ENCODE data around the gene BAMBI. TPM values are rescaled to one million over a fixed set of nuclear protein-coding genes. Genes with fewer than 3 reads are reported as not detected.

The BAMBI gene
- total and polyA plus RNA-seq, 2 of the 8 experiments (the other 6 are each of a cell fraction or from before 2014, with no cell fraction given): 5.6 to 26.4 TPM

GRCh38 chr10:28687683-28688001 lies 10.3 kb downstream of the BAMBI start:
- Histone ChIP-seq H2BK20ac (ENCODE audit: low read length) (no peak overlapping the region), H3K14ac (ENCODE audit: insufficient read length) (no peak overlapping the region), H3K27me3 (replicated peaks in 1 of 4; ENCODE audit: control insufficient read depth in 3 of 4, extremely low read depth in 1 of 4, insufficient read depth in 3 of 4, low read length in 3 of 4) (no peaks in the 10 kb centered on the region), H3K4me1 (replicated peaks in 1 of 4; ENCODE audit: control insufficient read depth in 3 of 4, insufficient read depth in 4 of 4, low read length in 3 of 4) (peaks cover 2 to 22% (median 14%) of the 10 kb centered on the region in 4 experiments; a peak in 6 of 7 replicates), H3K23me2 (ENCODE audit: low read depth, low read length) (no peaks in the 10 kb centered on the region), H3K79me2 (ENCODE audit: control insufficient read depth in 1 of 2, insufficient read depth in 2 of 2, low read length in 2 of 2) (peaks cover 0 to 7% of the 10 kb centered on the region in 2 experiments; a peak in 2 of 4 replicates), H3K79me1 (ENCODE audit: low read depth, low read length) (no peaks in the 10 kb centered on the region), H3K9ac (replicated peaks in 1 of 4; ENCODE audit: extremely low read depth in 1 of 4, low read depth in 3 of 4, low read length in 3 of 4) (no peak overlapping the region), H2BK5ac (ENCODE audit: low read depth, low read length) (no peak overlapping the region; the same call in 1 of the 2 replicates), H2AFZ (ENCODE audit: low read length) (no peak overlapping the region), H4K91ac (replicated peaks; ENCODE audit: insufficient read length, low read length) (no peak overlapping the region), H3K56ac (replicated peaks; ENCODE audit: insufficient read length, low read depth, low read length) (no peak overlapping the region), H4K8ac (ENCODE audit: extremely low read depth, insufficient read depth, low read length) (no peak overlapping the region), H3K9me3 (ENCODE audit: insufficient read depth in 2 of 2, low read depth in 1 of 2, low read length in 1 of 2) (no peaks in the 10 kb centered on the region), H4K20me1 (replicated peaks in 1 of 2; ENCODE audit: control insufficient read depth in 1 of 2, insufficient read depth in 2 of 2, low read length in 2 of 2) (no peaks in the 10 kb centered on the region), H2BK15ac (ENCODE audit: low read length) (no peak overlapping the region), H2BK12ac (ENCODE audit: low read depth, low read length) (no peak overlapping the region), H4K5ac (ENCODE audit: insufficient read length, low read depth, low read length) (no peak overlapping the region), H3K27ac (ENCODE audit: low read depth, low read length) (no peak overlapping the region), H3K18ac (ENCODE audit: extremely low read depth, low read length) (no peak overlapping the region), H2AK5ac (ENCODE audit: low read depth, low read length) (no peak overlapping the region), H3K4ac (replicated peaks; ENCODE audit: insufficient read length, low read depth, low read length) (no peak overlapping the region), H3K36me3 (ENCODE audit: control insufficient read depth in 2 of 4, insufficient read depth in 4 of 4, low read length in 3 of 4) (peaks cover 0 to 11% (median 3%) of the 10 kb centered on the region in 4 experiments; a peak in 3 of 8 replicates), H3K4me3 (ENCODE audit: extremely low read depth in 1 of 4, insufficient read depth in 2 of 4, low read depth in 3 of 4, low read length in 4 of 4) (no peak overlapping the region), H2BK120ac (replicated peaks; ENCODE audit: low read depth, low read length) (no peak overlapping the region), H3K23ac (ENCODE audit: insufficient read length) (no peak overlapping the region), H3K4me2 (ENCODE audit: insufficient read depth in 1 of 2, low read depth in 2 of 2, low read length in 2 of 2) (0 out of 4 replicates have a peak overlapping the region, but pooled peaks of 1 of the 2 experiments have one; percentile 28)
- 50% methylated on average over 3 of the region's 3 CpGs; no CpG with 5 or more reads in 1 of the 2 experiments for WGBS, 2 experiments (ENCODE audit: extremely low coverage in 1 of 2, insufficient coverage in 1 of 2, insufficient read length in 1 of 2, insufficient replicate concordance in 2 of 2, low coverage in 1 of 2, low lambda C conversion rate in 2 of 2, missing lambda C conversion rate in 1 of 2)
- ChIA-PET CTCF (ENCODE audit: partially characterized antibody) (interaction anchor here (0.9 to 2.1 kb wide), 6 partner anchors 9 to 55 kb away, joined by 3 to 7 read pairs (median 3); no protein-coding TSS in a partner anchor), POLR2A (ENCODE audit: partially characterized antibody) (interaction anchor here (0.6 to 1.3 kb wide), 2 partner anchors 10 to 15 kb away, joined by 4 to 6 read pairs; partner anchors contain the start of gene BAMBI)
- DNase-seq (ENCODE audit: low read depth in 1 of 2, low spot score in 2 of 2) (no peak), FAIRE-seq (no peak)
- no peak for TF ChIP-seq MAX (IDR thresholded peaks at IDR 0.05)
- no peak for TF ChIP-seq BRCA1 (IDR thresholded peaks at IDR 0.05; ENCODE audit: low read depth, low read length)

All from H1 (cell line).